ENCODE measurements around the gene GALM. TPM values are rescaled to one million over a fixed set of nuclear protein-coding genes. Genes with fewer than 3 reads are reported as not detected.

GALM gene
- total and polyA plus RNA-seq, 10 of the 15 experiments (the other 5 are each of a cell fraction or from before 2014, with no cell fraction given), result 1.1 to 4.0 (median 1.7) TPM

DNA sequence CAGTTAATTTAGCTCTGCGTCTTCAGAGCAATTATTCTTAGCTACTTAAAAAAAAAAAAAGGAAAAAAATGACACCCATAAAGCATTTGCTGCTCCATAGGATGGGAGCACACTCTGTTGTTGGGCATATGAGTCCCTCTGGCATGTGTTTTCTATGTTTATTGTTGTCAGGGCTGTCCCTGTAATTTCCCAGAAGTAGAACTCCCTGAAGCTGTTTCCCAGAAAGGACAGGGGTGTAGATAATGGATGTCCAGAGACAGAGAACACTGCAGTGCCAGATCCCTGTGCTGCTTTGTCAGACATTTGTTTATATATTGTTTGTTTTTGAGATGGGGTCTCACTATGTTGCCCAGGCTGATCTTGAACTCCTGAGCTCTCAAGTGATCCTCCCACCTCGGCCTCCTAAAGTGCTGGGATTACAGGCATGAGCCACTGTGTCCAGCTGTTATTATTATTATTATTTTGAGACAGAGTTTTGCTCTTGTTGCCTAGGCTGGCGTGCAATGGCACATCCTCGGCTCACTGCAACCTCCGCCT, 32.6 kb downstream of the GALM start:
- Histone ChIP-seq H3K36me3 (ENCODE audit: control insufficient read depth in 2 of 2, insufficient read depth in 2 of 2, low read length in 1 of 2) (no peaks in the 10 kb centered on the region), H3K4me3 (no peak overlapping the region), H3K79me2 (ENCODE audit: control insufficient read depth, insufficient read depth, low read length) (no peaks in the 10 kb centered on the region), H3K4me2 (ENCODE audit: control insufficient read depth, insufficient read depth) (no peak overlapping the region), H3K27me3 (replicated peaks in 1 of 2; ENCODE audit: control insufficient read depth in 2 of 2, insufficient read depth in 2 of 2, low read length in 1 of 2) (no peaks in the 10 kb centered on the region), H3K27ac (ENCODE audit: control insufficient read depth, insufficient read depth) (no peak overlapping the region), H3K9ac (ENCODE audit: control insufficient read depth, insufficient read depth, low read length) (no peak overlapping the region), H4K20me1 (ENCODE audit: control insufficient read depth, insufficient read depth) (no peaks in the 10 kb centered on the region), H3K9me3 (replicated peaks; ENCODE audit: control insufficient read depth, insufficient read depth, low read length) (no peaks in the 10 kb centered on the region), H2AFZ (ENCODE audit: control insufficient read depth, low read depth, low read length) (no peak overlapping the region), H3K4me1 (ENCODE audit: control insufficient read depth, insufficient read depth, low read length) (no peaks in the 10 kb centered on the region)
- in situ Hi-C loops (cut with MboI) (no loop called here), intact Hi-C loops (cut with micrococcal nuclease; ENCODE audit: unreplicated experiment) (no loop called here)
- ChIA-PET CTCF (interaction anchor here (0.8 to 1.1 kb wide), 3 partner anchors 9 to 117 kb away, joined by 3 to 4 read pairs (median 3); no protein-coding TSS in a partner anchor), SMC1A (ENCODE audit: uncharacterized antibody, unreplicated experiment) (interaction anchor here (0.6 to 1.6 kb wide), 7 partner anchors 9 to 117 kb away, joined by 3 to 7 read pairs (median 3); no protein-coding TSS in a partner anchor), POLR2A (interaction anchor here (0.5 kb wide), 1 partner anchor 428 kb away, joined by 5 read pairs; no protein-coding TSS in a partner anchor), RAD21 (ENCODE audit: unreplicated experiment) (interaction anchor here (0.9 to 1.6 kb wide), 3 partner anchors 10 to 117 kb away, joined by 3 to 4 read pairs (median 4); no protein-coding TSS in a partner anchor)
- TF ChIP-seq SPI1 (IDR thresholded peaks at IDR 0.05; ENCODE audit: borderline replicate concordance, insufficient read depth, low read depth, low read length) (no peak), NR2C1 (IDR thresholded peaks at IDR 0.05) (no peak), RFX5 (IDR thresholded peaks at IDR 0.05; ENCODE audit: low read depth, low read length) (no peak), CHD2 (IDR thresholded peaks at IDR 0.05; ENCODE audit: borderline replicate concordance, low read depth, low read length) (no peak), CHD4 (IDR thresholded peaks at IDR 0.05) (no peak), ZNF207 (IDR thresholded peaks at IDR 0.05; ENCODE audit: borderline replicate concordance) (no peak), SMAD5 (IDR thresholded peaks at IDR 0.05; ENCODE audit: low read depth) (no peak), ESRRA (IDR thresholded peaks at IDR 0.05; ENCODE audit: low read length) (no peak), ZNF384 (IDR thresholded peaks at IDR 0.05; ENCODE audit: borderline replicate concordance, low read depth, low read length) (no peak), JUNB (IDR thresholded peaks at IDR 0.05) (no peak), NFXL1 (IDR thresholded peaks at IDR 0.05; ENCODE audit: borderline replicate concordance) (no peak)
- TF ChIP-seq, protein P1, sequence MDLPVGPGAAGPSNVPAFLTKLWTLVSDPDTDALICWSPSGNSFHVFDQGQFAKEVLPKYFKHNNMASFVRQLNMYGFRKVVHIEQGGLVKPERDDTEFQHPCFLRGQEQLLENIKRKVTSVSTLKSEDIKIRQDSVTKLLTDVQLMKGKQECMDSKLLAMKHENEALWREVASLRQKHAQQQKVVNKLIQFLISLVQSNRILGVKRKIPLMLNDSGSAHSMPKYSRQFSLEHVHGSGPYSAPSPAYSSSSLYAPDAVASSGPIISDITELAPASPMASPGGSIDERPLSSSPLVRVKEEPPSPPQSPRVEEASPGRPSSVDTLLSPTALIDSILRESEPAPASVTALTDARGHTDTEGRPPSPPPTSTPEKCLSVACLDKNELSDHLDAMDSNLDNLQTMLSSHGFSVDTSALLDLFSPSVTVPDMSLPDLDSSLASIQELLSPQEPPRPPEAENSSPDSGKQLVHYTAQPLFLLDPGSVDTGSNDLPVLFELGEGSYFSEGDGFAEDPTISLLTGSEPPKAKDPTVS (IDR thresholded peaks at IDR 0.05; ENCODE audit: low read depth, low read length), result no peak
- TF ChIP-seq, protein P2, sequence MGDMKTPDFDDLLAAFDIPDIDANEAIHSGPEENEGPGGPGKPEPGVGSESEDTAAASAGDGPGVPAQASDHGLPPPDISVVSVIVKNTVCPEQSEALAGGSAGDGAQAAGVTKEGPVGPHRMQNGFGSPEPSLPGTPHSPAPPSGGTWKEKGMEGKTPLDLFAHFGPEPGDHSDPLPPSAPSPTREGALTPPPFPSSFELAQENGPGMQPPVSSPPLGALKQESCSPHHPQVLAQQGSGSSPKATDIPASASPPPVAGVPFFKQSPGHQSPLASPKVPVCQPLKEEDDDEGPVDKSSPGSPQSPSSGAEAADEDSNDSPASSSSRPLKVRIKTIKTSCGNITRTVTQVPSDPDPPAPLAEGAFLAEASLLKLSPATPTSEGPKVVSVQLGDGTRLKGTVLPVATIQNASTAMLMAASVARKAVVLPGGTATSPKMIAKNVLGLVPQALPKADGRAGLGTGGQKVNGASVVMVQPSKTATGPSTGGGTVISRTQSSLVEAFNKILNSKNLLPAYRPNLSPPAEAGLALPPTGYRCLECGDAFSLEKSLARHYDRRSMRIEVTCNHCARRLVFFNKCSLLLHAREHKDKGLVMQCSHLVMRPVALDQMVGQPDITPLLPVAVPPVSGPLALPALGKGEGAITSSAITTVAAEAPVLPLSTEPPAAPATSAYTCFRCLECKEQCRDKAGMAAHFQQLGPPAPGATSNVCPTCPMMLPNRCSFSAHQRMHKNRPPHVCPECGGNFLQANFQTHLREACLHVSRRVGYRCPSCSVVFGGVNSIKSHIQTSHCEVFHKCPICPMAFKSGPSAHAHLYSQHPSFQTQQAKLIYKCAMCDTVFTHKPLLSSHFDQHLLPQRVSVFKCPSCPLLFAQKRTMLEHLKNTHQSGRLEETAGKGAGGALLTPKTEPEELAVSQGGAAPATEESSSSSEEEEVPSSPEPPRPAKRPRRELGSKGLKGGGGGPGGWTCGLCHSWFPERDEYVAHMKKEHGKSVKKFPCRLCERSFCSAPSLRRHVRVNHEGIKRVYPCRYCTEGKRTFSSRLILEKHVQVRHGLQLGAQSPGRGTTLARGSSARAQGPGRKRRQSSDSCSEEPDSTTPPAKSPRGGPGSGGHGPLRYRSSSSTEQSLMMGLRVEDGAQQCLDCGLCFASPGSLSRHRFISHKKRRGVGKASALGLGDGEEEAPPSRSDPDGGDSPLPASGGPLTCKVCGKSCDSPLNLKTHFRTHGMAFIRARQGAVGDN (IDR thresholded peaks at IDR 0.05), result no peak
- TF ChIP-seq, protein P3, sequence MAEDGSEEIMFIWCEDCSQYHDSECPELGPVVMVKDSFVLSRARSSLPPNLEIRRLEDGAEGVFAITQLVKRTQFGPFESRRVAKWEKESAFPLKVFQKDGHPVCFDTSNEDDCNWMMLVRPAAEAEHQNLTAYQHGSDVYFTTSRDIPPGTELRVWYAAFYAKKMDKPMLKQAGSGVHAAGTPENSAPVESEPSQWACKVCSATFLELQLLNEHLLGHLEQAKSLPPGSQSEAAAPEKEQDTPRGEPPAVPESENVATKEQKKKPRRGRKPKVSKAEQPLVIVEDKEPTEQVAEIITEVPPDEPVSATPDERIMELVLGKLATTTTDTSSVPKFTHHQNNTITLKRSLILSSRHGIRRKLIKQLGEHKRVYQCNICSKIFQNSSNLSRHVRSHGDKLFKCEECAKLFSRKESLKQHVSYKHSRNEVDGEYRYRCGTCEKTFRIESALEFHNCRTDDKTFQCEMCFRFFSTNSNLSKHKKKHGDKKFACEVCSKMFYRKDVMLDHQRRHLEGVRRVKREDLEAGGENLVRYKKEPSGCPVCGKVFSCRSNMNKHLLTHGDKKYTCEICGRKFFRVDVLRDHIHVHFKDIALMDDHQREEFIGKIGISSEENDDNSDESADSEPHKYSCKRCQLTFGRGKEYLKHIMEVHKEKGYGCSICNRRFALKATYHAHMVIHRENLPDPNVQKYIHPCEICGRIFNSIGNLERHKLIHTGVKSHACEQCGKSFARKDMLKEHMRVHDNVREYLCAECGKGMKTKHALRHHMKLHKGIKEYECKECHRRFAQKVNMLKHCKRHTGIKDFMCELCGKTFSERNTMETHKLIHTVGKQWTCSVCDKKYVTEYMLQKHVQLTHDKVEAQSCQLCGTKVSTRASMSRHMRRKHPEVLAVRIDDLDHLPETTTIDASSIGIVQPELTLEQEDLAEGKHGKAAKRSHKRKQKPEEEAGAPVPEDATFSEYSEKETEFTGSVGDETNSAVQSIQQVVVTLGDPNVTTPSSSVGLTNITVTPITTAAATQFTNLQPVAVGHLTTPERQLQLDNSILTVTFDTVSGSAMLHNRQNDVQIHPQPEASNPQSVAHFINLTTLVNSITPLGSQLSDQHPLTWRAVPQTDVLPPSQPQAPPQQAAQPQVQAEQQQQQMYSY (CRISPR knock-in tag; IDR thresholded peaks at IDR 0.05), result no peak
- no TSS peak for BruUV-seq (replicated peaks)
- no peak for FAIRE-seq
- DNase-seq (ENCODE audit: low read depth, low spot score), result no peak
- 63% methylated on average over 5 of the region's 5 CpGs for whole genome bisulfite sequencing (ENCODE audit: insufficient coverage, insufficient replicate concordance, low lambda C conversion rate, missing lambda C conversion rate)
- ATAC-seq, result no peak
